Measurements from ENCODE around the gene UBLCP1. TPM values are rescaled to one million over a fixed set of nuclear protein-coding genes. Genes with fewer than 3 reads are reported as not detected.

The UBLCP1 gene
- total RNA-seq, 2 donors from 2014 or later = 13.2 to 16.2 TPM

DNA sequence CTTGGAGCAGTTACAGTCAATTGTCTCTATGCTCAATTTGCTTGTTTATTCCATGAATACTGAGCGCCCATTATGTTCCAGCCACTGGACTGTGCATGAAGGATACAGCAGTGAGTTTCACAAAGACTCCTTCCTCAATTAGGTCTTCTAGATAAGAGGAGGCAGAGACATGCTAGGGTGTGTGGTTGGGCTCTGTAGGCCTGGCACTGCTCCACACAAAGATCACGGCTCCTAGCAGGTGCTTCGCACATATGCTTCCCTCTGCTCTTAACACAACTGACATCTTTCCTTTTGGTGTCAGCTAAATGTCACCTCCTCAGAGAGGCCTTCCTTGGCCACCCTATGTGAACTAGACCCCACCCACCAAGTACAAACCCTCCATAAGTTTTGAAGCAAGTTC, 56.3 kb downstream of the UBLCP1 start:
- 35 to 49% methylated on average over 3 of the region's 3 CpGs for WGBS, 2 donors
- TF ChIP-seq POLR2A (IDR thresholded peaks at IDR 0.05) = no peak
- TF ChIP-seq, protein P1, sequence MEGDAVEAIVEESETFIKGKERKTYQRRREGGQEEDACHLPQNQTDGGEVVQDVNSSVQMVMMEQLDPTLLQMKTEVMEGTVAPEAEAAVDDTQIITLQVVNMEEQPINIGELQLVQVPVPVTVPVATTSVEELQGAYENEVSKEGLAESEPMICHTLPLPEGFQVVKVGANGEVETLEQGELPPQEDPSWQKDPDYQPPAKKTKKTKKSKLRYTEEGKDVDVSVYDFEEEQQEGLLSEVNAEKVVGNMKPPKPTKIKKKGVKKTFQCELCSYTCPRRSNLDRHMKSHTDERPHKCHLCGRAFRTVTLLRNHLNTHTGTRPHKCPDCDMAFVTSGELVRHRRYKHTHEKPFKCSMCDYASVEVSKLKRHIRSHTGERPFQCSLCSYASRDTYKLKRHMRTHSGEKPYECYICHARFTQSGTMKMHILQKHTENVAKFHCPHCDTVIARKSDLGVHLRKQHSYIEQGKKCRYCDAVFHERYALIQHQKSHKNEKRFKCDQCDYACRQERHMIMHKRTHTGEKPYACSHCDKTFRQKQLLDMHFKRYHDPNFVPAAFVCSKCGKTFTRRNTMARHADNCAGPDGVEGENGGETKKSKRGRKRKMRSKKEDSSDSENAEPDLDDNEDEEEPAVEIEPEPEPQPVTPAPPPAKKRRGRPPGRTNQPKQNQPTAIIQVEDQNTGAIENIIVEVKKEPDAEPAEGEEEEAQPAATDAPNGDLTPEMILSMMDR (IDR thresholded peaks at IDR 0.05) = no peak
- Histone ChIP-seq H3K4me3 (no peak overlapping the region), H3K36me3 (replicated peaks in 1 of 2; ENCODE audit: insufficient read depth in 1 of 2, low read depth in 2 of 2) (no peaks in the 10 kb centered on the region), H3K27me3 (no peaks in the 10 kb centered on the region), H3K4me1 (no peaks in the 10 kb centered on the region), H3K27ac (no peak overlapping the region), H3K9me3 (no peaks in the 10 kb centered on the region)
- intact Hi-C loops (cut with DNase I) = no loop called here
- no peak for ATAC-seq
- no peak for DNase-seq

DNA sequence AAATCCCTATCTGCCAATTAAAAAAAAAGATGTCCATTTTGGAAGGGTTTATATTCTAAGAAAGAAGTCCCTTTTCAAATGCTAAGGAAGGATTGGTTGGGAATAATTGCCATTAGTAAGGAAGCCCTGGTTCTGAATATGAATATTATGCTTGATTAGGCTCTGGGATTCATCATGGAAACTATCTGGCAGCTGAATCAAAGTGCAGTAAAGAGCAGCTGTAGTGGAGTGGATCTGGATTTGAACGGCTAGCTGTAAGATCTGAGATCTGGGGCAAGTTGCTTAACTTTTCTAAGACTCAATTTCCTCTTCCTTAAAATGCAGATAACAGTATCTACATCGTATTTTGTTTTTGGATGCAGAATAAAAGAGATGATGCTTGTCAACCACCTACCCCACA, 56.7 kb downstream of the UBLCP1 start:
- DNase-seq (no peak), ATAC-seq (no peak)
- Histone ChIP-seq H3K4me3 (no peak overlapping the region), H3K27ac (no peak overlapping the region), H3K36me3 (replicated peaks in 1 of 2; ENCODE audit: insufficient read depth in 1 of 2, low read depth in 2 of 2) (no peaks in the 10 kb centered on the region), H3K9me3 (no peaks in the 10 kb centered on the region), H3K27me3 (no peaks in the 10 kb centered on the region), H3K4me1 (no peaks in the 10 kb centered on the region)
- intact Hi-C loops (cut with DNase I) = no loop called here
- whole genome bisulfite sequencing, 2 donors = 47 to 60% methylated on average over 2 of the region's 2 CpGs
- TF ChIP-seq POLR2A (IDR thresholded peaks at IDR 0.05) = no peak
- TF ChIP-seq, protein P1 (IDR thresholded peaks at IDR 0.05) = no peak

GRCh38 chr5:159322180-159322579, 59.1 kb downstream of the UBLCP1 start:
- Histone ChIP-seq H3K4me3 (no peak overlapping the region), H3K27ac (no peak overlapping the region), H3K4me1 (no peaks in the 10 kb centered on the region), H3K36me3 (replicated peaks in 1 of 2; ENCODE audit: insufficient read depth in 1 of 2, low read depth in 2 of 2) (no peaks in the 10 kb centered on the region), H3K9me3 (no peaks in the 10 kb centered on the region), H3K27me3 (no peaks in the 10 kb centered on the region)
- 57 to 66% methylated on average over 6 of the region's 6 CpGs for WGBS, 2 donors
- ATAC-seq (no peak), DNase-seq (no peak)
- TF ChIP-seq POLR2A (IDR thresholded peaks at IDR 0.05) = no peak
- TF ChIP-seq, protein P1 (IDR thresholded peaks at IDR 0.05) = no peak
- intact Hi-C loops (cut with DNase I) = no loop called here

GRCh38 chr5:159324102-159324755, 61.1 kb downstream of the UBLCP1 start:
- H3K4me3 ChIP-seq = no peak overlapping the region
- H3K27me3 ChIP-seq = no peaks in the 10 kb centered on the region
- H3K9me3 ChIP-seq = no peaks in the 10 kb centered on the region
- ATAC-seq (no peak), DNase-seq (no peak)
- TF ChIP-seq, protein P1 (IDR thresholded peaks at IDR 0.05) = no peak
- TF ChIP-seq POLR2A (IDR thresholded peaks at IDR 0.05) = no peak
- 83 to 90% methylated on average over 3 of the region's 3 CpGs for WGBS, 2 donors
- intact Hi-C loops (cut with DNase I) = no loop called here
- H3K4me1 ChIP-seq = no peaks in the 10 kb centered on the region
- no peaks in the 10 kb centered on the region for H3K36me3 ChIP-seq (replicated peaks in 1 of 2; ENCODE audit: insufficient read depth in 1 of 2, low read depth in 2 of 2)
- no peak overlapping the region for H3K27ac ChIP-seq

GRCh38 chr5:159324986-159325385, 61.9 kb downstream of the UBLCP1 start:
- no peak overlapping the region for H3K27ac ChIP-seq
- TF ChIP-seq POLR2A (IDR thresholded peaks at IDR 0.05) = no peak
- no peaks in the 10 kb centered on the region for H3K27me3 ChIP-seq
- H3K4me1 ChIP-seq = no peaks in the 10 kb centered on the region
- 59 to 73% methylated on average over 4 of the region's 4 CpGs for WGBS, 2 donors
- intact Hi-C loops (cut with DNase I) = no loop called here
- no peak for DNase-seq
- H3K9me3 ChIP-seq = no peaks in the 10 kb centered on the region
- no peak overlapping the region for H3K4me3 ChIP-seq
- no peaks in the 10 kb centered on the region for H3K36me3 ChIP-seq (replicated peaks in 1 of 2; ENCODE audit: insufficient read depth in 1 of 2, low read depth in 2 of 2)
- ATAC-seq = no peak
